ENCODE results near the gene LMAN1L. TPM values are rescaled to one million over a fixed set of nuclear protein-coding genes. Genes with fewer than 3 reads are reported as not detected.

Gene LMAN1L
- total RNA-seq, 4 donors from 2014 or later: 3.5 TPM; not detected in 3

- peaks cover 4 to 16% of the 10 kb centered on the region in 2 donors for H3K36me3 ChIP-seq
- intact Hi-C loops (cut with DNase I): loop anchor here (5.0 kb wide), 1 partner anchor 51 kb away; the partner anchor contains the start of gene MPI
- TF ChIP-seq CTCF (IDR thresholded peaks at IDR 0.05): no peak
- TF ChIP-seq POLR2A (IDR thresholded peaks at IDR 0.05): no peak
Observed at GRCh38 chr15:74840851-74841775, 28.5 kb downstream of the LMAN1L start.

GRCh38 chr15:74841891-74842373 lies 29.3 kb downstream of the LMAN1L start:
- Histone ChIP-seq H3K27ac (peak overlapping the region in 2 of 3 donors; percentile 84 to 94), H3K36me3 (peaks cover 4 to 16% of the 10 kb centered on the region in 2 donors), H3K4me3 (replicated peaks in 1 of 3) (peak overlapping the region in 1 of 3 donors; percentile 91), H3K27me3 (no peaks in the 10 kb centered on the region), H3K4me1 (peaks cover 15 to 22% of the 10 kb centered on the region in 2 donors), H3K9me3 (no peaks in the 10 kb centered on the region)
- no peak for DNase-seq
- intact Hi-C loops (cut with DNase I): loop anchor here (5.0 kb wide), 1 partner anchor 50 kb away; the partner anchor contains the start of gene MPI
- 69 to 73% methylated on average over 14 of the region's 14 CpGs for WGBS, 2 donors
- TF ChIP-seq POLR2A (IDR thresholded peaks at IDR 0.05) (no peak), CTCF (IDR thresholded peaks at IDR 0.05) (no peak)

More at GRCh38 chr15:74840851-74841775, 28.5 kb downstream of the LMAN1L start:
- Histone ChIP-seq H3K27me3 (no peaks in the 10 kb centered on the region), H3K9me3 (no peaks in the 10 kb centered on the region), H3K27ac (no peak overlapping the region), H3K4me3 (replicated peaks in 1 of 3) (no peak overlapping the region), H3K4me1 (peaks cover 15 to 22% of the 10 kb centered on the region in 2 donors)
- 84 to 88% methylated on average over 8 to 9 of the region's 9 CpGs for WGBS, 2 donors
- DNase-seq: no peak

GRCh38 chr15:74842581-74843444 lies 30.2 kb downstream of the LMAN1L start, which contains the start of gene ULK3:
TSS of gene ULK3 (minus strand) at chr15:74843156. CDS start at chr15:74843105, 51 bp downstream.
- DNase-seq: peak; percentile 95
- intact Hi-C loops (cut with DNase I): loop anchor here (5.0 kb wide), 1 partner anchor 49 kb away; the partner anchor contains the start of gene MPI
- Histone ChIP-seq H3K36me3 (peaks cover 4 to 16% of the 10 kb centered on the region in 2 donors), H3K9me3 (no peaks in the 10 kb centered on the region), H3K27ac (peak within 1 kb of the TSS; percentile 84 to 94 (median 88)), H3K4me1 (peaks cover 23 to 30% of the 10 kb centered on the region in 2 donors), H3K27me3 (no peaks in the 10 kb centered on the region), H3K4me3 (replicated peaks in 1 of 3) (peak within 1 kb of the TSS; percentile 60 to 91 (median 61))
- 0% methylated on average over 9 to 12 of the region's 84 CpGs for WGBS, 2 donors
- TF ChIP-seq CTCF (IDR thresholded peaks at IDR 0.05) (peak in 5 of 6 experiments; percentile 28 to 94 (median 91)), POLR2A (IDR thresholded peaks at IDR 0.05) (peak; percentile 51 to 77)

- peaks cover 9 to 18% of the 10 kb centered on the region in 2 donors for H3K36me3 ChIP-seq
- H3K4me3 ChIP-seq (replicated peaks in 1 of 3): peak overlapping the region in 2 of 3 donors; percentile 7 to 91
- H3K9me3 ChIP-seq: no peaks in the 10 kb centered on the region
- H3K27me3 ChIP-seq: no peaks in the 10 kb centered on the region
- peak overlapping the region; percentile 76 to 94 (median 88) for H3K27ac ChIP-seq
- peaks cover 29 to 36% of the 10 kb centered on the region in 2 donors for H3K4me1 ChIP-seq
- intact Hi-C loops (cut with DNase I): loop anchor here (5.0 kb wide), 1 partner anchor 49 kb away; the partner anchor contains the start of gene MPI
- no peak for DNase-seq
- 35 to 47% methylated on average over 9 to 11 of the region's 18 CpGs for WGBS, 2 donors
- peak in 2 of 6 experiments; percentile 2 to 4 for TF ChIP-seq CTCF (IDR thresholded peaks at IDR 0.05)
- TF ChIP-seq POLR2A (IDR thresholded peaks at IDR 0.05): no peak
Observed at GRCh38 chr15:74843445-74843828, 30.8 kb downstream of the LMAN1L start.

All from thyroid gland (tissue), 4 donors.